DOHH2 (cell line): ENCODE measurements around the gene LRMDA.

Experiments used
- CTCF ChIP-seq: fragments of 200-600 bp; sonication (generic); IDR thresholded peaks from one replicate; pipeline ENCODE4 v1.5.1; 2014; ENCODE audit warnings: antibody characterized with exemption, mild to moderate bottlenecking, low read depth, low read length; ENCODE audit not compliant: poor library complexity, severe bottlenecking
- EZH2phosphoT487 ChIP-seq: fragments of 200-600 bp; sonication (generic); IDR thresholded peaks from 2 replicates; pipeline ENCODE4 v1.6.1; 2017; ENCODE audit warnings: borderline replicate concordance, mild to moderate bottlenecking, antibody characterized with exemption, low read length, moderate library complexity, mixed read lengths

GRCh38 chr10:75950997-75951589 lies 519.7 kb downstream of the LRMDA start:
- TF ChIP-seq CTCF (no peak), EZH2phosphoT487 (no peak)
